Ovary (tissue), 3 donors: ENCODE measurements around the gene TBCD.

Experiments used
- CTCF ChIP-seq, 3 donors: fragments of 450-650 bp in 2 of 3; fragments of 200-600 bp in 1 of 3; IDR thresholded peaks; one replicate each; pipeline versions ENCODE4 v1.5.1 to v1.8.0; 2016 to 2022; ENCODE audit warnings: antibody characterized with exemption in 3 of 3, mild to moderate bottlenecking in 1 of 3
- EP300 ChIP-seq: sonication (generic); formaldehyde crosslinking; IDR thresholded peaks from one replicate; pipeline ENCODE4 v1.6.1; 2017; ENCODE audit warnings: antibody characterized with exemption
- POLR2A ChIP-seq: fragments of 450-650 bp; IDR thresholded peaks from one replicate; pipeline ENCODE4 v1.6.1; 2017; ENCODE audit warnings: antibody characterized with exemption, mild to moderate bottlenecking, moderate library complexity
- donor health status: DM: no; HTN: no; CAD: no.

DNA sequence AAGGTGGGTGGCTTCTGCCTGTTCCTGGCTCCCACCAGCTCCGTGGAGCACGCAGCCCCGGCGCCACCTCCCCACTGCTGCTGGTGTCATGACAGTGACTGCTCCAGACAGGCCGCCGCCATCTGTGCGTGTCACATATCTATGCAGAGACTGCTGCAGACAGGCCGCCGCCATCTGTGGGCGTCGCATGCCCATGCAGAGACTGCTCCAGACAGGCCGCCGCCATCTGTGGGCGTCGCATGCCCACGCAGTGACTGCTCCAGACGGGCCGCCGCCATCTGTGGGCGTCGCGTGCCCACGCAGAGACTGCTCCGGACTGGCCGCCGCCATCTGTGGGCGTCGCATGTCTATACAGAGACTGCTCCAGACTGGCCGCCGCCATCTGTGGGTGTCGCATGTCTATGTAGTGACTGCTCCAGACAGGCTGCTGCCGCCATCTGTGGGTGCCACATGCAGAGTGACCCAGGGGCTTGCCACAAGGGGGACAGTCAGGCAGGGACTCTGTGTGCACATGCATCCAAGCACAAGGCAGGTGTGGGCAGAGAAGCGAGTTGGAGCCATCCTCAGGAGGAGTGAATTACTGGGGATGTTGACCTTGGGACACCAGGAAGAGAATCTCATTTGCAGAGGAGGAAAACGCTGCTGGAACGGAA lies 38.7 kb upstream of the TBCD start:
- TF ChIP-seq CTCF (IDR thresholded peaks at IDR 0.05) (no peak), POLR2A (no peak), EP300 (no peak)
